SW480 (cell line): Measurements from ENCODE around the gene ABCB1.
A peak's percentile ranks its signal among the peaks of the same experiment; 100 is the strongest.

Experiments
- DNase-seq: peaks from one replicate; pipeline ENCODE4 v3.0.0-alpha.2; 2016; ENCODE audit warnings: low spot score

Gene ABCB1

GRCh38 chr7:87513735-87514335, 86.8 kb downstream of the ABCB1 start:
- no peak for DNase-seq

GRCh38 chr7:87512906-87513305, 87.8 kb downstream of the ABCB1 start:
- no peak for DNase-seq

- DNase-seq: no peak
Observed at GRCh38 chr7:87511510-87511909, 89.2 kb downstream of the ABCB1 start.

DNA sequence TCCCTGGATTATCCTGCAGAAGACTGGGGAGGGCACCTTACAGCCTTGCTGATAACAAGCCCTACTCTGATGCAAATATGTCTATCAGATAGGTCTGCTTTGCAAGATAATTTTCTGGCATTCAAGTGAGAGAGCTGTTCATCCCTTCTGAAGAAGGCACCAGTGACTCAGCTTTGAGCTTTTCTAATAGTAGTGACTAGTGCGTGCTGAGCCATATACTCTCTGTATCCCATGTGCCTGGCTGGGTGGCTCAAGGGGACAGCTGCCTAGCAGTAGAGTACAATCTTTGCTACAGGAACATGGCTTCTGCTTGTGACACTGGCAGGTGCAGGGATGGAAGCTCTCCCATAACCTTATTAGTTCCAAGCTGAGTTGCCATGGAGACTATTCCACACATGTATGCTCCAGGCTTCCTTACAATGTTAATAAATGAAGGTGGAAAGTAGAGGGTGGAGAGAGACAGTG, 90.2 kb downstream of the ABCB1 start:
- DNase-seq: no peak

DNA sequence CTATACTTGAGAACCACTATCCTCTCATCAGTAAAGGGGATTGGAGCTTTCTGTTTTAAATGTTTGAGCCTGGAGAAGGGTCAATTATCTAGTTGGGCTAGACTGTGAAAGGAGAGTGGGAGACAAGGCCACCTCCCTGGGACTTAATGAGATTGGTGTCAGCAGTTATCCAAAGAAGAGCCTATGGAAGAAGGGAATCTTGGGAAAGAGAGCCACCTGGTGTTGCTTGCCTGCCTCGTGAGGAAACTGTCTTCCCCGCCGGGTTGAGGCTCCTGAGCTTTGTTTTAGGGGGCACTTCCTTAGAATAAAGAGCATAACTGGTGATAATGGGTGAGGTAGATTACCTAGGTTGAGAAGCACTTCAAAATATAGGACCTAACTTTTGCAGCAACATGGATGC, 93.2 kb downstream of the ABCB1 start:
- DNase-seq: peak; percentile 37

GRCh38 chr7:87506246-87507180, 94.2 kb downstream of the ABCB1 start:
- peak; percentile 62 for DNase-seq

GRCh38 chr7:87505557-87506245, 95.0 kb downstream of the ABCB1 start:
- DNase-seq: no peak

DNA sequence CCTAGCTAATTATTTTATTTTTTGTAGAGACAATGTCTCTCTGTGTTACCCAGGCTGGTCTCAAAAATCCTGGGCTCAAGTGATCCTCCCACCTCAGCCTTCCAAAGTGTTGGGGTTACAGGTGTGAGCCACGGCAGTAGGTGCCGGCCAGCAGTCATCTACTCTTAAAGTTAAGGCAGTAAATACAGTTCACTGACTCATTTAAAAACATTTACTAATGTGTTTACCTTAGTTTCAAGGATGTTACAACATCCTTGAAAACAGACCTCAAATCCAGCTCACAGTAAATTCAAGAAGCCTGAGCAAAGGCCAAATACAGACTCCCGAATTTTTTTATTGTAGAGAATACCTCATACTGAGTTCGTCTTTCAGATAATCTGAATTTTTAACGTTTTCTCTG, 95.6 kb downstream of the ABCB1 start:
- no peak for DNase-seq

GRCh38 chr7:87499494-87499893, 101.2 kb downstream of the ABCB1 start:
- no peak for DNase-seq

DNA sequence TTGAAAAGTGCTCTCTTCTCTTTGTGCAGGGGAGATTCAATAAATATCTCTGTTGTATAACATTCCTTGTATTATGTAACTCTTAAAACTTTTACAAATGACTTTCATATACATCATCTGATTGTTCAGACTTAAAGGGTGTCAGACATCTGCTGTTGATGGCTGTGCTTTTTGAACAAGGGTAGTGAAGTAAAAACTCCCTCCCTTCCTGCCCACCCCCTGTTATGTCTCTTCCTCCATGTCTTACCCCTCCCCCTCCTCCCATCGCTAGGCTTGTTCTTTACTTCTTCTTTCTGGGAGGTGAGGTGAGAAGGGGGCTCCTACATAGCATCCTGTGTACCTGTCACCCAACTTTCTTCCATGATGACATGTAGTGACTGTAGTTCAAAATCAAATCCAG, 101.8 kb downstream of the ABCB1 start:
- no peak for DNase-seq

DNA sequence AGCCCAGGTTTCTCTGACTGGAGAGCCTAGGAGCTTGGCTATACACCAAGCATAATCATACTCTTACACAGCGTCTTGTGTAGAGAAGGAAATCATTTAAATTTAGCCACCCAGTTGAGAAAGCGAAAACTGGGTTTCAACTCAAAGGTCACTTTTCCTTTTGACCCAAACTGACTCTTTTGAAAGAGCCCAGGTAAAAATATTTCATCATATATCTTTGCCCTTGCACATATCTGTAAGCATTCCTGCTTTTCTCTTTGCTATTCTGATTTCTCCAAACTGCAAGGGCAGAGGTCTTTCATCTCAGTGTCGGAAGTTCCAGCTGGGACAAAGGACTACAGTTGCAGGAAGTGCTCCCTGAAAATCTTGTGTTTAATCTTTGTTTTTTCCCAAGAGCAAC, 103.2 kb downstream of the ABCB1 start:
- DNase-seq: no peak

- no peak for DNase-seq
Observed at GRCh38 chr7:87495366-87495765, 105.3 kb downstream of the ABCB1 start.

- no peak for DNase-seq
Observed at GRCh38 chr7:87494454-87494853, 106.2 kb downstream of the ABCB1 start.

DNA sequence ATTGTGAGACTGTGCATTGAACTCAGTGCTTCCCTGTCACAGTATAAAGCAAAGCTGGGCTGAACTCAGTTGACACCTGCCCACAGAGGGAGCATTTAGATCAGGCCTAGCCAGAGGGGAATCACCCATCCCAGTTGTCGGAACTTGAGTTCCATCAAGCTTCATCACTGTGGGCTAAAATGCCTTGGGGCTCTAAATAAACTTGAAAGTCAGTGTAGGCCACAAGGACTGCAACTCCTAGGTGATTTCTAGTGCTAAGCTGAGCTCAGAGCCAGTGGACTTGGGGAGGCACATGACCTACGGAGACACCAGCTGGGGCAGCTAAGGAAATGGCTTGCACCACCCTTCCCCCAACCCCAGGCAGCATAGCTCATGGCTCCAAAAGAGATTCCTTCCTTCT, 117.6 kb downstream of the ABCB1 start:
- no peak for DNase-seq

GRCh38 chr7:87482115-87482514, 118.6 kb downstream of the ABCB1 start:
- no peak for DNase-seq

- DNase-seq: peak; percentile 68
Observed at GRCh38 chr7:87480386-87480785, 120.3 kb downstream of the ABCB1 start.

- DNase-seq: no peak
Observed at GRCh38 chr7:87479951-87480350, 120.7 kb downstream of the ABCB1 start.

DNA sequence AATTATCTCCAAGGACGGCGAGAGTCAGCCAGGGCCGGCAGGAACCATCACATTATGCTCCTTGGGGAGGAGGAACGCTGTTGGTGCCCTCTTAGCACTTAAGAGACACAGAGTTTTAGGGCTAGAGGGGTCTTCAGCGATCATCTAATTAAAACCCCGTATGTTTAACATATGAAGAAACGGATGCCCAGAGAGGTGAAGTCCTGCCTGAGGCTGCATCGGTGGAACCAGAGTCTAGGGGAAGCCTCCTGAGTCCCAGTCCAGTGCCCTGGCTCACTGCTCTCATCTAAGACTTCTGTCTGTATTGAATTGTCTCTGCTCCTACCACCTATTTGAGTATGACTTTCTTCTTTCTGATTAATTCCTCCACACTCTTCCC, 124.5 kb downstream of the ABCB1 start:
- no peak for DNase-seq

GRCh38 chr7:87475359-87476178, 125.1 kb downstream of the ABCB1 start, which contains the start of gene ABCB4:
Gene ABCB4, minus strand, starts transcription at chr7:87475680. Its CDS starts 215 bp downstream, at chr7:87475465.
- DNase-seq: no peak

DNA sequence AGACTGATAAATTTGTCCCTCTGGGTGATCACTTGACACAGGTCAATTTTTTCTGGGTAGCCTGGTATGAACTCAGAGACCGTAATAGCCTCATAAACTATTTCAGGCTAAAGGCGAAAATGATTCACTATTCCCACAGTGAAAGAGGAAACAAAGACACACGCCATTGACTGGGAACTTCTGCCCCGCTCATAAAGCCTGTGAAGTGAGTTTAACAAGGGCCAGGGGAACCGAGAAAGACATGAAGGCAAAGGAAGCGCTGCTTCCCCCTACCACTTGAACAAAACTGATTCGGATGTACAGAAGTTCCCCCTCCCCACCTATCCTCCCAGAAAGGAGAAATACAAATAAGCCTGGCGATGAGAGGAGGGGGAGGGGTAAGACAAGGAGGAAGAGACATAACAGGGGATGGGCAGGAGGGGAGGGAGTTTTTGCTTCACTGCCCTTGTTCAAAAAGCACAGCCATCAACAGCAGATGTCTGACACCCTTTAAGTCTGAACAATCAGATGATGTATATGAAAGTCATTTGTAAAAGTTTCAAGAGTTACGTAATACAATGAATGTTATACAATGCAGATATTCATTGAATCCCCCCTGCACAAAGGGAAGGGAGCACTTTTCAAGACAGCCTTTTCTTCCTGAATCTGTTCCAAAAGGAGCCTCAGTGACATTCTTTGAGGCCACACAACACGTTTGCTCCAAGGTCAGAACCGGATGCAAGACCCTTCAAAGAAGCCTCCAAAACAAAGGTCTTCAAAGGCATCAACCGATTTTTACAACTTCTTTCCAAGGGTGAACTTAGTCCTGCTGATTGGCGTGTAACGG, 125.9 kb downstream of the ABCB1 start:
- DNase-seq: peak; percentile 76

- DNase-seq: no peak
Observed at GRCh38 chr7:87473986-87474385, 126.7 kb downstream of the ABCB1 start.
